Fibroblast of lung (primary cell): ENCODE measurements around the gene WDFY3.

ENCODE experiments used
- CTCF ChIP-seq, 2 donors: IDR thresholded peaks in 1 of 2; conservative IDR thresholded peaks in 1 of 2; 1 replicate in 1 of 2; 2 replicates in 1 of 2; pipeline ENCODE4 v1.5.1; 2011 to 2012; ENCODE audit warnings: low read length in 2 of 2, control low read depth in 1 of 2, inconsistent platforms in 1 of 2, low read depth in 1 of 2, mild to moderate bottlenecking in 1 of 2
- EZH2 ChIP-seq: IDR thresholded peaks from 2 replicates; pipeline ENCODE4 v1.5.1; 2012; ENCODE audit warnings: low read length, control low read depth, mild to moderate bottlenecking; ENCODE audit errors: missing control alignments

- no peak for TF ChIP-seq EZH2
- no peak for TF ChIP-seq CTCF (conservative IDR thresholded peaks at IDR 0.05 in 1 of 2, IDR thresholded peaks at IDR 0.05 in 1 of 2; ENCODE audit: low read depth in 1 of 2, low read length in 2 of 2)
These were observed 100.2 kb downstream of the WDFY3 start for GRCh38 chr4:84866295-84866694.
